BJ (cell line): ENCODE measurements around the gene MIPOL1. TPM values are rescaled to one million over a fixed set of nuclear protein-coding genes. Genes with fewer than 3 reads are reported as not detected.
A peak's percentile ranks its signal among the peaks of the same experiment; 100 is the strongest.

Source experiments
- CTCF ChIA-PET: fragments of 350-600 bp; formaldehyde crosslinking; extraction: SDS; loops from one replicate; lab custom pipeline; 2021; ENCODE audit warnings: antibody characterized with exemption, inconsistent platforms; lab: Yijun Ruan, JAX
- POLR2A ChIA-PET: fragments of 300-600 bp; sonication (Branson Sonifier 250); formaldehyde crosslinking; extraction: SDS; loops from one replicate; lab custom pipeline; 2021; ENCODE audit warnings: antibody characterized with exemption; lab: Charles Lee
- DNase-seq: peaks from one replicate; pipeline ENCODE4 v3.0.0-alpha.2; 2011; ENCODE audit warnings: low read depth
- H3K27me3 ChIP-seq: 2 replicates; pipeline ENCODE4 v1.6.0; 2011; ENCODE audit warnings: low read length; ENCODE audit not compliant: control insufficient read depth, insufficient read depth
- H3K36me3 ChIP-seq: 2 replicates; pipeline ENCODE4 v1.5.1; 2011; ENCODE audit warnings: low read length; ENCODE audit not compliant: control insufficient read depth, insufficient read depth
- H3K4me3 ChIP-seq: 2 replicates; pipeline ENCODE4 v1.5.1; 2011; ENCODE audit warnings: low read depth, mild to moderate bottlenecking, control low read depth, low read length
- CTCF ChIP-seq: IDR thresholded peaks from 2 replicates; pipeline ENCODE4 v1.5.1; 2011; ENCODE audit warnings: low read depth, mild to moderate bottlenecking, control low read depth, inconsistent platforms, low read length, moderate library complexity; ENCODE audit not compliant: insufficient read depth
- polyA plus RNA-seq: library from polyadenylated mRNA; depleted of rRNA; stranded (reverse); fragments of >200 nt; gene quantifications from 2 replicates; pipeline ENCODE4 v1.2.3, GENCODE V29; 2011

The MIPOL1 gene
- polyA plus RNA-seq, 1 experiment, result 1.1 TPM

GRCh38 chr14:37544407-37544806 lies 346.7 kb downstream of the MIPOL1 start:
- ChIA-PET POLR2A (no interaction called here), CTCF (no interaction called here)
- no peak for TF ChIP-seq CTCF
- Histone ChIP-seq H3K36me3 (no peaks in the 10 kb centered on the region), H3K4me3 (no peak overlapping the region), H3K27me3 (no peaks in the 10 kb centered on the region)
- DNase-seq, result no peak

GRCh38 chr14:37545174-37545573 lies 347.4 kb downstream of the MIPOL1 start:
- ChIA-PET POLR2A (no interaction called here), CTCF (no interaction called here)
- no peak for TF ChIP-seq CTCF
- Histone ChIP-seq H3K4me3 (no peak overlapping the region), H3K36me3 (no peaks in the 10 kb centered on the region), H3K27me3 (no peaks in the 10 kb centered on the region)
- DNase-seq, result no peak

GRCh38 chr14:37546621-37547447 lies 349.1 kb downstream of the MIPOL1 start:
- ChIA-PET POLR2A (interaction anchor here (0.6 kb wide), 2 partner anchors 9 to 542 kb away, joined by 3 to 5 read pairs; no protein-coding TSS in a partner anchor), CTCF (no interaction called here)
- no peak for TF ChIP-seq CTCF
- no peaks in the 10 kb centered on the region for H3K36me3 ChIP-seq
- H3K27me3 ChIP-seq, result no peaks in the 10 kb centered on the region
- no peak overlapping the region for H3K4me3 ChIP-seq
- DNase-seq, result peak; percentile 22

GRCh38 chr14:37550511-37550910 lies 352.8 kb downstream of the MIPOL1 start:
- TF ChIP-seq CTCF, result no peak
- Histone ChIP-seq H3K36me3 (no peaks in the 10 kb centered on the region), H3K27me3 (no peaks in the 10 kb centered on the region), H3K4me3 (no peak overlapping the region)
- peak; percentile 78 for DNase-seq
- CTCF ChIA-PET, result no interaction called here
- POLR2A ChIA-PET, result interaction anchor here (0.6 kb wide), 1 partner anchor 106 kb away, joined by 4 read pairs; no protein-coding TSS in a partner anchor

GRCh38 chr14:37551119-37551518 lies 353.4 kb downstream of the MIPOL1 start:
- no peaks in the 10 kb centered on the region for H3K36me3 ChIP-seq
- ChIA-PET POLR2A (interaction anchor here (0.6 kb wide), 1 partner anchor 105 kb away, joined by 4 read pairs; no protein-coding TSS in a partner anchor), CTCF (no interaction called here)
- no peaks in the 10 kb centered on the region for H3K27me3 ChIP-seq
- DNase-seq, result no peak
- H3K4me3 ChIP-seq, result no peak overlapping the region
- no peak for TF ChIP-seq CTCF
